ENCODE results near the gene QTRT2. TPM values are rescaled to one million over a fixed set of nuclear protein-coding genes. Genes with fewer than 3 reads are reported as not detected.
A peak's percentile ranks its signal among the peaks of the same experiment; 100 is the strongest.

QTRT2 gene
- 26.1 TPM for total RNA-seq
- 4.7 TPM for polyA plus RNA-seq (ENCODE audit: insufficient read depth, low read depth, low replicate concordance)
- long read RNA-seq, donor 1, partial matches to known transcripts = 0 of 1 reads
- long read RNA-seq, donor 1, other reads (novel, unspliced or antisense) = 0 of 1 reads
- long read RNA-seq, donor 2, full-length matches to known transcripts = 4 of 4 reads
- long read RNA-seq, donor 2, partial matches to known transcripts = 0 of 4 reads
- long read RNA-seq, donor 2, other reads (novel, unspliced or antisense) = 0 of 4 reads
- long read RNA-seq, donor 3, full-length matches to known transcripts = 6 of 6 reads
- long read RNA-seq, donor 3, partial matches to known transcripts = 0 of 6 reads
- long read RNA-seq, donor 3, other reads (novel, unspliced or antisense) = 0 of 6 reads
- long read RNA-seq, donor 4, full-length matches to known transcripts = 4 of 4 reads
- long read RNA-seq, donor 4, partial matches to known transcripts = 0 of 4 reads
- long read RNA-seq, donor 4, other reads (novel, unspliced or antisense) = 0 of 4 reads
- long read RNA-seq, donor 5 = 0 reads
- long read RNA-seq, donor 6 = 0 reads
- long read RNA-seq, donor 7, transcript QTRT2-212 (9 exons, 3,844 nt) = major isoform, 6 of 14 reads
- long read RNA-seq, donor 7, partial matches to known transcripts = 3 of 14 reads
- long read RNA-seq, donor 7, other reads (novel, unspliced or antisense) = 4 of 14 reads
- long read RNA-seq, donor 8, partial matches to known transcripts = 0 of 2 reads
- long read RNA-seq, donor 8, other reads (novel, unspliced or antisense) = 0 of 2 reads
- long read RNA-seq, donor 9 = 0 reads
- long read RNA-seq, donor 10, full-length matches to known transcripts = 3 of 13 reads
- long read RNA-seq, donor 10, partial matches to known transcripts = 10 of 13 reads
- long read RNA-seq, donor 10, other reads (novel, unspliced or antisense) = 0 of 13 reads

GRCh38 chr3:114056130-114057010 is at the start of gene QTRT2, which contains the start of gene CCDC191:
QTRT2 (plus strand) TSS chr3:114056737; CDS start chr3:114065258, 8,521 bp downstream.
CCDC191 (minus strand) TSS chr3:114056526; CDS start chr3:114056466, 60 bp downstream.
- TF ChIP-seq CTCF (IDR thresholded peaks at IDR 0.05; ENCODE audit: borderline replicate concordance, extremely low read depth, insufficient read depth) = no peak
- peak; percentile 99 to 100 (median 99) for DNase-seq
- Histone ChIP-seq H3K36me3 (ENCODE audit: control insufficient read depth in 2 of 3, insufficient read depth in 3 of 3, low read length in 3 of 3) (no peaks in the 10 kb centered on the region), H3K27ac (ENCODE audit: low read depth in 2 of 2, low read length in 2 of 2) (peak within 1 kb of the TSS; percentile 68 to 77), H3K4me1 (ENCODE audit: control insufficient read depth in 2 of 3, insufficient read depth in 2 of 3, low read depth in 1 of 3, low read length in 3 of 3) (peaks cover 0 to 7% (median 0%) of the 10 kb centered on the region in 3 donors), H3K27me3 (ENCODE audit: control insufficient read depth, insufficient read depth, low read length) (no peaks in the 10 kb centered on the region), H3K9ac (ENCODE audit: low read length in 3 of 3) (peak within 1 kb of the TSS; percentile 34 to 97 (median 68)), H3K4me3 (ENCODE audit: low read length in 3 of 3) (peak within 1 kb of the TSS; percentile 92 to 99 (median 98)), H3K9me3 (ENCODE audit: control insufficient read depth in 2 of 3, insufficient read depth in 1 of 3, low read length in 3 of 3) (no peaks in the 10 kb centered on the region)
- FAIRE-seq = peak; percentile 96
- intact Hi-C loops (cut with DNase I) = no loop called here

- intact Hi-C loops (cut with DNase I) = no loop called here
- H3K27me3 ChIP-seq (ENCODE audit: control insufficient read depth, insufficient read depth, low read length) = no peaks in the 10 kb centered on the region
- no peak for FAIRE-seq
Measured at GRCh38 chr3:114011059-114011797, 45.3 kb upstream of the QTRT2 start.

More at GRCh38 chr3:114011059-114011797, 45.3 kb upstream of the QTRT2 start:
- TF ChIP-seq CTCF (IDR thresholded peaks at IDR 0.05; ENCODE audit: borderline replicate concordance, extremely low read depth, insufficient read depth) = no peak
- Histone ChIP-seq H3K4me3 (ENCODE audit: low read length in 3 of 3) (no peak overlapping the region), H3K27ac (ENCODE audit: low read depth in 2 of 2, low read length in 2 of 2) (no peak overlapping the region), H3K4me1 (ENCODE audit: control insufficient read depth in 2 of 3, insufficient read depth in 2 of 3, low read depth in 1 of 3, low read length in 3 of 3) (no peaks in the 10 kb centered on the region), H3K9me3 (ENCODE audit: control insufficient read depth in 2 of 3, insufficient read depth in 1 of 3, low read length in 3 of 3) (no peaks in the 10 kb centered on the region), H3K36me3 (ENCODE audit: control insufficient read depth in 2 of 3, insufficient read depth in 3 of 3, low read length in 3 of 3) (peaks cover 2 to 5% (median 2%) of the 10 kb centered on the region in 3 donors), H3K9ac (ENCODE audit: low read length in 3 of 3) (no peak overlapping the region)
- DNase-seq = no peak
